ENCODE data around the gene GAPVD1. TPM values are rescaled to one million over a fixed set of nuclear protein-coding genes. Genes with fewer than 3 reads are reported as not detected.

The GAPVD1 gene
- total and polyA plus RNA-seq, 10 of the 15 experiments (the other 5 are each of a cell fraction or from before 2014, with no cell fraction given), result 4.3 to 36.6 (median 25.9) TPM

DNA sequence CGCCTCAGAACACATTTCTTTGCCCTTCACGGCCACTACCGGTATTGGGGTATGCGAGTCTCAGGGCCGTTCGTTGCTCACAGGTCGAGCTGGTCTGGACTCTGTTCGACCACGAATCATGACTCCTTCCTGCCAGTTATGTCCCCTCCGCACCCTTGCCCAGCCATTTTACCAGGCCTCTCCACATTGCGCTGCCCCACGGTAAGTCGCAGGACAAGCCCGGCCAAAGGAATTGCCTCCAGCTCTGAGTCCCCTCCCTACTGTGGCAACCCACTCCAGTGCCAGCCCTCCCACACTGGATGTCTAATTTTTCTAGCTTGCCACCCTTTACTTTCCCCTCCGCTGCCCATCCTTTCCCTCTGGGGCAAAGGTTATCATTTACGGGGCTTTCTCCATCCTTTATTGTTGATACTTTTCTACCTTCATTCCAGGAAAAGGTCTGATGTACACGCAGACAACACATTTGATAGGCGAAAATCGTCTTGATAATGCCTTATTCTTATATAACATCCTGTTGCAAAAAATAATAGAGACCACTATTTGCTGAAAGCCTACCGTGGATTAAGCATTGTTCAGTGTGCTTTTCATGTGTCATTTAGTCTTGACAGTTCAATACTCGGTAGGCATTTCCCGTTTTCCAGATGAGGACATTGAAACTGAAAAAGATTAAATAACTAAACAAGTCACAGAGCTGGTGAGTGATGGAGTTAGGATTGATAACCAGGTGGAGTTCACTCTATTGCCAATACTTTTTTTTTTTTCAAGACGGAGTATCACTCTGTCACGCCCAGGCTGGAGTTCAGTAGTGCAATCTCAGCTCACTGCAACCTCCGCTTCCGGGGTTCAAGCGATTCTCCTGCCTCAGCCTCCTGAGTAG is 19.5 kb upstream of the GAPVD1 start (continued):
- TF ChIP-seq, protein P1, sequence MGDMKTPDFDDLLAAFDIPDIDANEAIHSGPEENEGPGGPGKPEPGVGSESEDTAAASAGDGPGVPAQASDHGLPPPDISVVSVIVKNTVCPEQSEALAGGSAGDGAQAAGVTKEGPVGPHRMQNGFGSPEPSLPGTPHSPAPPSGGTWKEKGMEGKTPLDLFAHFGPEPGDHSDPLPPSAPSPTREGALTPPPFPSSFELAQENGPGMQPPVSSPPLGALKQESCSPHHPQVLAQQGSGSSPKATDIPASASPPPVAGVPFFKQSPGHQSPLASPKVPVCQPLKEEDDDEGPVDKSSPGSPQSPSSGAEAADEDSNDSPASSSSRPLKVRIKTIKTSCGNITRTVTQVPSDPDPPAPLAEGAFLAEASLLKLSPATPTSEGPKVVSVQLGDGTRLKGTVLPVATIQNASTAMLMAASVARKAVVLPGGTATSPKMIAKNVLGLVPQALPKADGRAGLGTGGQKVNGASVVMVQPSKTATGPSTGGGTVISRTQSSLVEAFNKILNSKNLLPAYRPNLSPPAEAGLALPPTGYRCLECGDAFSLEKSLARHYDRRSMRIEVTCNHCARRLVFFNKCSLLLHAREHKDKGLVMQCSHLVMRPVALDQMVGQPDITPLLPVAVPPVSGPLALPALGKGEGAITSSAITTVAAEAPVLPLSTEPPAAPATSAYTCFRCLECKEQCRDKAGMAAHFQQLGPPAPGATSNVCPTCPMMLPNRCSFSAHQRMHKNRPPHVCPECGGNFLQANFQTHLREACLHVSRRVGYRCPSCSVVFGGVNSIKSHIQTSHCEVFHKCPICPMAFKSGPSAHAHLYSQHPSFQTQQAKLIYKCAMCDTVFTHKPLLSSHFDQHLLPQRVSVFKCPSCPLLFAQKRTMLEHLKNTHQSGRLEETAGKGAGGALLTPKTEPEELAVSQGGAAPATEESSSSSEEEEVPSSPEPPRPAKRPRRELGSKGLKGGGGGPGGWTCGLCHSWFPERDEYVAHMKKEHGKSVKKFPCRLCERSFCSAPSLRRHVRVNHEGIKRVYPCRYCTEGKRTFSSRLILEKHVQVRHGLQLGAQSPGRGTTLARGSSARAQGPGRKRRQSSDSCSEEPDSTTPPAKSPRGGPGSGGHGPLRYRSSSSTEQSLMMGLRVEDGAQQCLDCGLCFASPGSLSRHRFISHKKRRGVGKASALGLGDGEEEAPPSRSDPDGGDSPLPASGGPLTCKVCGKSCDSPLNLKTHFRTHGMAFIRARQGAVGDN (IDR thresholded peaks at IDR 0.05), result peak; percentile 51; the same call in 1 of the 2 replicates
- TF ChIP-seq, protein P2, sequence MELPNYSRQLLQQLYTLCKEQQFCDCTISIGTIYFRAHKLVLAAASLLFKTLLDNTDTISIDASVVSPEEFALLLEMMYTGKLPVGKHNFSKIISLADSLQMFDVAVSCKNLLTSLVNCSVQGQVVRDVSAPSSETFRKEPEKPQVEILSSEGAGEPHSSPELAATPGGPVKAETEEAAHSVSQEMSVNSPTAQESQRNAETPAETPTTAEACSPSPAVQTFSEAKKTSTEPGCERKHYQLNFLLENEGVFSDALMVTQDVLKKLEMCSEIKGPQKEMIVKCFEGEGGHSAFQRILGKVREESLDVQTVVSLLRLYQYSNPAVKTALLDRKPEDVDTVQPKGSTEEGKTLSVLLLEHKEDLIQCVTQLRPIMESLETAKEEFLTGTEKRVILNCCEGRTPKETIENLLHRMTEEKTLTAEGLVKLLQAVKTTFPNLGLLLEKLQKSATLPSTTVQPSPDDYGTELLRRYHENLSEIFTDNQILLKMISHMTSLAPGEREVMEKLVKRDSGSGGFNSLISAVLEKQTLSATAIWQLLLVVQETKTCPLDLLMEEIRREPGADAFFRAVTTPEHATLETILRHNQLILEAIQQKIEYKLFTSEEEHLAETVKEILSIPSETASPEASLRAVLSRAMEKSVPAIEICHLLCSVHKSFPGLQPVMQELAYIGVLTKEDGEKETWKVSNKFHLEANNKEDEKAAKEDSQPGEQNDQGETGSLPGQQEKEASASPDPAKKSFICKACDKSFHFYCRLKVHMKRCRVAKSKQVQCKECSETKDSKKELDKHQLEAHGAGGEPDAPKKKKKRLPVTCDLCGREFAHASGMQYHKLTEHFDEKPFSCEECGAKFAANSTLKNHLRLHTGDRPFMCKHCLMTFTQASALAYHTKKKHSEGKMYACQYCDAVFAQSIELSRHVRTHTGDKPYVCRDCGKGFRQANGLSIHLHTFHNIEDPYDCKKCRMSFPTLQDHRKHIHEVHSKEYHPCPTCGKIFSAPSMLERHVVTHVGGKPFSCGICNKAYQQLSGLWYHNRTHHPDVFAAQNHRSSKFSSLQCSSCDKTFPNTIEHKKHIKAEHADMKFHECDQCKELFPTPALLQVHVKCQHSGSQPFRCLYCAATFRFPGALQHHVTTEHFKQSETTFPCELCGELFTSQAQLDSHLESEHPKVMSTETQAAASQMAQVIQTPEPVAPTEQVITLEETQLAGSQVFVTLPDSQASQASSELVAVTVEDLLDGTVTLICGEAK (IDR thresholded peaks at IDR 0.05; ENCODE audit: borderline replicate concordance), result no peak
- TF ChIP-seq HDAC6 (IDR thresholded peaks at IDR 0.05; ENCODE audit: unreplicated experiment), result no peak
- no peak for TF ChIP-seq FOS (IDR thresholded peaks at IDR 0.05; ENCODE audit: borderline replicate concordance, extremely low read depth, insufficient read length)

All from GM12878 (cell line).